SK-N-SH (cell line): Measurements from ENCODE around the gene CPT1B.

Experiments
- CTCF ChIP-seq: fragments of 200-600 bp; sonication (generic); IDR thresholded peaks from 2 replicates; pipeline ENCODE4 v1.6.1; 2017; ENCODE audit warnings: antibody characterized with exemption, mild to moderate bottlenecking, moderate library complexity
- EZH2phosphoT487 ChIP-seq: fragments of 200-600 bp; sonication (generic); IDR thresholded peaks from 2 replicates; pipeline ENCODE4 v1.6.1; 2017; ENCODE audit warnings: low read depth, mixed run types, mild to moderate bottlenecking, antibody characterized with exemption, moderate library complexity, borderline replicate concordance
- TAF1 ChIP-seq: IDR thresholded peaks from 2 replicates; pipeline ENCODE4 v1.6.1; 2012; ENCODE audit warnings: low read depth, mild to moderate bottlenecking, low read length, moderate library complexity, borderline replicate concordance

- TF ChIP-seq EZH2phosphoT487 (no peak), TAF1 (no peak), CTCF (no peak)
These were observed 27.8 kb downstream of the CPT1B start for GRCh38 chr22:50550395-50550794.
